Measurements from ENCODE around the gene DPP9. TPM values are rescaled to one million over a fixed set of nuclear protein-coding genes. Genes with fewer than 3 reads are reported as not detected.

Gene DPP9
- polyA plus RNA-seq, 1 donor: 25.9 TPM

DNA sequence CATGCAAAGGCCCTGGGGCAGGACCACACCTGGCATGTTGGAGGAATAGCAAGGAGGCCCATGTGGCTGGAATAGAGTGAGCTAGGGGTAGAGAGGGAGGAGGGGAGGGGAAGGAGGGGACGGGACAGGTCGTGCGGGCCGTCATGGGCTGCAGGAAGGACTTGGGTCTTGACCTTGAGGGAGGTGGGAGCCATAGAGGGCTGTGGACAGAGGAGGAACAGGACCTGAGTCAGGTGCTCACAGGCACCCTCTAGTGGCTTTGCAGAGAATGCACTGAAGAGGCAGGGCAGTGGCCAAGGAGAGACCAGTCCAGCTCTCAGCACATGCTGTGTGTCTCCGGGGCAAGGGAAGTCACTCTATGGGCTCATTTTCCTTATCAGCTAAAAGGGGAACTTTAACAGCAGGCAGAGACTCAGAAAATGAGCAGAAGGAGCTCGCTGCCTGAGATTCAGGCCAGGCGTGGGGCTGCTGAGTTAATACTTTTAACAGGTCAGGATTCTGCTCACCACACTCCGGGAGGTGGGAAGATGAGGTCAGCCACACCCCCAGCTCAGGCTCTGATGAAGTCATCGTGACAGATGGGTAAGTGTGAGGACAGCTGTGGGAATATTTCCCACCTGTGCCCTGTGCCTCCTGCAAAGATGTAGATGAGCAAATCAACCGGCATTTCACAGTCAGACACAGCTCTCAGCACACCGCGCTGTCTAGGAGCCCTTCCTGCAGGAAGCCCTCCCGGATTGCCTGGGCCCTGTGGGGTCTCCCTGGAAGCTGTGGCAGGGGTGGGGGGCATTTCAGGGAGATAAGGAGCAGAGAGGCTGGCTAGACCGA is 90.3 kb downstream of the DPP9 start:
- DNase-seq: no peak

Other genes with a start within 250 kb of the DPP9 start
- 1.3 TPM for gene PLIN4, start 205.4 kb downstream of the DPP9 start, polyA plus RNA-seq (ENCODE audit: insufficient read length)
- gene PLIN5, start 188.6 kb downstream of the DPP9 start, polyA plus RNA-seq (ENCODE audit: insufficient read length): 5.3 TPM
- 0.90 TPM for gene LRG1, start 183.8 kb downstream of the DPP9 start, polyA plus RNA-seq (ENCODE audit: insufficient read length)
- 1.5 TPM for gene SEMA6B, start 164.2 kb downstream of the DPP9 start, polyA plus RNA-seq (ENCODE audit: insufficient read length)
- gene TNFAIP8L1, start 84.3 kb downstream of the DPP9 start, polyA plus RNA-seq (ENCODE audit: insufficient read length): 13.5 TPM
- 59.2 TPM for gene MYDGF, start 53.5 kb downstream of the DPP9 start, polyA plus RNA-seq (ENCODE audit: insufficient read length)
- 2.5 TPM for gene FEM1A, start 67.9 kb upstream of the DPP9 start, polyA plus RNA-seq (ENCODE audit: insufficient read length)
- 4.5 TPM for gene TICAM1, start 107.9 kb upstream of the DPP9 start, polyA plus RNA-seq (ENCODE audit: insufficient read length)
- gene PLIN3, start 143.8 kb upstream of the DPP9 start, polyA plus RNA-seq (ENCODE audit: insufficient read length): 39.2 TPM
- not detected for gene ARRDC5, start 179.1 kb upstream of the DPP9 start, polyA plus RNA-seq (ENCODE audit: insufficient read length)
- 39.7 TPM for gene UHRF1, start 185.7 kb upstream of the DPP9 start, polyA plus RNA-seq (ENCODE audit: insufficient read length)
- 24.4 TPM for gene KDM4B, start 245.3 kb upstream of the DPP9 start, polyA plus RNA-seq (ENCODE audit: insufficient read length)